HG03575 (cell line): ENCODE measurements around the gene PEX5L.
"Not testable (repeated sequence)": the region's sequence is repeated elsewhere in the genome, so short reads cannot be mapped to it uniquely, and the experiment has no call there.

Source experiments
- ATAC-seq: cut with Tn5 transposase; IDR thresholded peaks from one replicate; pipeline ENCODE4 v1.9.1; 2021; ENCODE audit not compliant: unreplicated experiment, insufficient number of reproducible peaks, low FRiP score; ENCODE audit errors: extremely low read depth

Gene PEX5L

DNA sequence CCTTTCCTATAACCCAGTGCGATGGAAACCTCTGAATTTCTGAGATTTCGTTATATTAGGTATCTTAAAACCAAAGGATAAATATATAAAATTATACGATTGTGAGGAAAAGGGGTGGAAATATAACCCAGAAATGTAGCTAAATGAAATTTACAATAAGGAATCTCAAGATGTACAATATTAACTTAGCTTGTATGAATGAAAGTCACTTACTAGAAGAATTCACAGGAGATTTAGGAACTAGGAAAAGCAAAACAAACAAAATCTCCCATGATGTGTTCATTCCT, 224.7 kb downstream of the PEX5L start:
- no peak for ATAC-seq

DNA sequence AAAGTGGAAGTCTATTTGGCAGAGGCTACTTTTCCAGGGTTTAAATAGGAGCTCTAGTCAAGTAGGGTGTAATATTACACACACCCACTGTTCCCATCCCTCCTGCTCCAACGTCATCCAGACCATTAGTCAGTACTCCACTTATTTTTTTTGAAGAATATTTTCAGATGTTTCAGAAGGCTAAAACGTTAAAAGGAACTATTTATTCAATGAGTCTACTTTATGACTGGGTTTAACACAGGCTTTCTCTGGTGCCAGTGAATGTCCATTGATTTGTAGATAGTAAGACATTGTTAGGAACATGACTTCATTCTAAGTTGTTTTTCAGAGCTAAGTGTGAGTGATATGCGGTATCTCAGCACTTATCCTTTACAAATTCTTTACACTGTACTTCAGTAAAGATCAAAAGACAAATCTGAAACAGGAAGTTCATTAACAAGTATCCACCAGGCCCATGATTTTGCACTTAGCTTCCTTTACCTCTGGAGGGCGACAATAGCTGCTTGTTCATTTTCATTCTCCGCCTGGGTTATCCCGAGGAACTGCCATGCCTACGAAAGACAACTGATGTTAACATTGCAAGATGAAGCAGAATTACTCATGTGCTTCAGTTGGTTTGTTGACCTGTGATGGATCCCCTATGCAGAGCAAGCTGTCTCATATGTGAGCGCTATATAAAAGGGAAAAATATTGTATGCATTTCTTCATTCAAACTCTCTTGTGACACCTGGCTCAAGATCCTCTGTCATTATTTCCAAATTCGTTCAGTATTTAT, 225.2 kb downstream of the PEX5L start:
- peak; percentile 54 for ATAC-seq

DNA sequence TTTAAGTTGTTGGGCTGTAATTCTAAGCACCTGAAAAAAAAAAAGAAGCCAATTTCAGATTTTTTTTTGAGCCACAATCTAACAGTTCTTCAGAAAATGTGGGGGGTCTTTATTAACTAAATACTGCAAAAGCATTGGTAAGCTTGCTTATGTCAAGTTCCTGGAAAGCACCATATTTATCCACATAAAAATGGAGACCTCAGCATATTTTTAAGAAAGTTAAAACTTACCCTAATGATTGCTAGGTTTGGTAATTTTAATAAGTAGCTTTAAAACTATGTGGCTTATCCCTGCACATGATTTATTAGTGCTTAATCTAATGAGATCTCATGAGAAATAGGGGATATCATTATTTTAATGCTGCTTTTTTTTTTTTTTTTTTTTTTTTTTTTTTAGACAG, 227.1 kb downstream of the PEX5L start:
- ATAC-seq = no peak

DNA sequence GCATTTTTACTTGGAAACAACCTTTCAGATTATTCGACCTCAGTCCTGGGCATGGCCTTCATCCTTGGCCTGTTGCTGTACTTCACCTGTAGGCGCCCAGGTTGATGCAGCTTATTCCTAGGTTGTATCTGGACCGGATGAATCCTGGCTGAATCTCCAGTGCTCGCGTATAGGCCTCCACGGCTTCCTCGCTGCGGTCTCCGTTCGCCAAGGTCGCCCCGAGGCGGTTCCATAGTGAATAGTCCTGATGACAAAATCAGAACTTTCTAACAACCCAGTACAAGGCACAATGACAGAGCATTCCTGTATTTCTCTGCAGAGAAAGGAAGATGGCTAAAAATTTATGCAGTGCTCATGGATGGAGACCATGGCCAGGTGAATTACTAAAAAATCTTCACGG, 229.1 kb downstream of the PEX5L start:
- no peak for ATAC-seq

DNA sequence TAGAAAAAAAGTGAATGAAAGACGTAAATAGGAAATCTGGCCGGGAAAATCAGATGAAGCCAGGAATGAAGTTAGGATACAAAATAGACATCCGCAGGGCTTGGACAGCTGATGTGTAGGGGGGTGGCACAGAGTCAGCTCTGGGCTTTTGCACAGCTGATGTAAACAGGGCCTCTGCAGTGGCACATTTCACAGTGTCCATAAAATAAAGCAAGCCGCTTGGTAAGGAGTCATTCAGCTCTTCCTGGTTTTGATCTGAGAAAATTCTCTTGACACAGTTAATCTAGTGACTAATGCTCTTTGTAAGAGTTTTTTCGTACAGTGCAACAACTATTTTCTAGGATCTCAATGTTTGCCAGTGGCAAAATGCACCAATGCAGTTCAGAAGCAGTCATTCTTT, 230.6 kb downstream of the PEX5L start:
- ATAC-seq = no peak

DNA sequence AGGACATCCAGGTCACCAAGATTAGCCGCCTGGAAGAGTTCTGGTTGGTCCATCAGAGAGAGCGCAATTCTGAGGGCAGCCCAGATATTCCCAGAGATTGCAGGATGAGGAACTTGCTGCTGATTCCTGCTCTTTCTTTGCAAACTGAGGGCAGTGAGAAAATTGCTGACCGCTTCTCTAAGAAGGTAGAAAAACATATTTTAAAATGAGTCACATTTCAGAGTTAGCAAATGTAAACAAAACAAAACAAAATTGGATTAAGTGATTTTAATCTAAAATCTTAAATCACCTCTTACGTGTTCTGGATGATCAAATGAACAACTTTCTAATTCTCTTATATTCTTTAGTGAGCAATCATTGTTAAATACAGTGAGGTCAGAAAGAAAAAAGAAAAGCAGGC, 234.9 kb downstream of the PEX5L start:
- no peak for ATAC-seq

DNA sequence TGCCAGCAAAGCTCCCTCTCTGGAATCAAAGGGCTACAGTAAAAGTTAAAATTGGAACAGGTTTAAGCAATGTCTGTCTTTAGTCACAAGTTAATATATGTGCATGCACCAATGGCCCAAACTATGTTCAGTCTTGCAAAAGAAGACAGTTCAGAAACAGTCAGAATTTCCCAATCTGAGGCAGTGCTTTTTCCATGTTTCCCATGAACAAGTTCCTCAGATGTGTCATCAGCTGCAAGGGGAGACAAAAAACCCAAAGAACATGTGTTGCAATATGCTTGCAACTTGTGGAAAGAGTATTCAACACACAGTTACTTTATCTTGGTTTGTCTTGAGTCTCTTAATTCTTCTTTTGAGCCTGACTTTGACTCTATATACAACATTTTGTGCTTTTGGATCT, 235.5 kb downstream of the PEX5L start:
- ATAC-seq = no peak

DNA sequence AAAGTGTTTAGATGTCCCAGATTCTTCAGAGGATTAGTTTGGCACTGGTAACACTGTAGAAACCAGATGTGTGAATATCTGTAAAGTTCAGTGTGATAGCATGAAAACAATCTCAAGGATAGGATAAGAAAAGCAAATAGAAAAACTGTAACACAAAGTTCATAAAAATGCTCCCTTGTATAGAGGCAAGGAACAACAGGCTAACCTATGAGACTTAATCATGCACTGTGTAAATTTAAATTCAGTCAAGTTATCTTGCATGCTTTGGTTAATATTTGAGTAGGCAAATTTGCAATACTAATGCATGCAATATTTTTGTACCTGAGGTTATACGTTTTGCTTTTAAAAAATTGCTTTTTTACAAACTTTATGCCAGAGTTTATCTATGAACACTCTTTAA, 239.5 kb downstream of the PEX5L start:
- no peak for ATAC-seq

DNA sequence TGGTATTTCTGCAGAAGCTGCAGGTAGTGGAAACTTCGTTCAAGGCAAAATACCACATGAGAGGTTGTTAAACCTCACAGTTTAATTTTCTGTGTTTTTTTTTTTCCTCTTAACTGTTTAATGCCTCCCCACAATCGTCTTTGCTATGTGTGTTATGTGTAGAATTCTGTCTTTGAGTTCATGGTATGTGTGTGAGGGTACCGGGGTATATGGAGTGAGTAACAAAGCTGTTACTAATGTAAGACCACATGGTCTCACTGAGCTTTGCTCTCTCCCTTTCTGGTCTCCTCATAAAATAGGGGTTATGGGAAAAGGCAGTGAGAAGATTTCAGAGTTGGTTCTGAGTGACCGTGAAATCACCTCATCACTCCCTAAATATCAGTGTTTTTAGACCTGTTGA, 240.3 kb downstream of the PEX5L start:
- no peak for ATAC-seq

DNA sequence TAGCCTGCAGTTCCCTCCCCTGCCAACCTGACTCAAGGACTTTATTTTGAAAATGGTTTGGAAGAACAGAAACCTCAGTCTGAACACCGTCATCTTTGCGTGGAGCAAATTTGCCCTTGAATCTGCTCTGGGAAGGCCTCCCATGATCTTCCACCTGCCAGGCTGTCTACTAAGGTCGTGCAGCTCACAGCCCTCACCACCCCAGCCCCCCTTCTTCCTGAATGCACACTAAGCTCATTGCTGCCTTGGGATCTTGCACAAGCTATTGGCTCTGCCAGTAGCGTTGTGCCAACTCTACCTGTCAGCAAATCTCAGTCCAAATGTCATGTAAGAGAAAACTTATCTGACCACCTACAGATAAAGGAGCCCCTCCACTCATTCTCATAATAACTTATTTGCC, 242.4 kb downstream of the PEX5L start:
- no peak for ATAC-seq

DNA sequence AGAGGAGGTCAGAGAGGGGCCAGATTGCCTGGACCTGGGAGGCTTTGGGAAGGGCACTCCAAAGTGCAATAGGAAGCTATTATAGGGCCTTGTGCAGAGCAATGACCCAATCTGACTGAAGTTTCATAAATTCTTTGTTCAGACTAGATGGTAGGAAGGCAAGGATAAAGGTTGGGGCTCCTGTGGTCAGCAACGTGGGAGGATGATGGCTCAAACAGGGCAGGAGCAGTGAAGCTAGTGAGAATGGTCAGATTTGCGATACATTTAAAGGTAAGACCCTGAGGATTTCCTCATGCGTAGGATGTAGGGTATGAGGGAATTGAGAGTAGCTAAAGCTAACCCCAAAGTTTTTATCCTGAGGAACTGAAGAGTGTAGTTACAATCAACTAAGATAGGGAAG, 244.9 kb downstream of the PEX5L start:
- ATAC-seq = no peak

DNA sequence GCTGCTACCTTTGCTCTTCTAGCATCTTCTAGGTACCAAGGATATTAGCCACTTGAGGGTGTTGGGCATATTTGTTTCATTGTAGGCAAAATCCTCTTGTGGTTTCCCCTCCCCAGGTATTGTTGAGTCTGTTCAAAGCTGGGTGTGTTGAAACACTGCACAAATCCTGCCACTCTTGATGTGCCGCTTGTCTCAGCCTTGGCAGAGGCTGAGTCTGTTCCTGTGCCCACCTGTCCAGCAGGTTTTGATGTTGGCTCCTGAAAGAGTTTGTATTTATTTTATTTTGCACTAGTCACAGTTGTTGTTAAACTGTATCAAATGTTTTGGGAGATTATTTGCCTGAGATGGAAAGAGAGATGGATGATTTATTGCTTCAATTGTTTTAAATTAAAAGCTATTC, 247.7 kb downstream of the PEX5L start:
- ATAC-seq = no peak

DNA sequence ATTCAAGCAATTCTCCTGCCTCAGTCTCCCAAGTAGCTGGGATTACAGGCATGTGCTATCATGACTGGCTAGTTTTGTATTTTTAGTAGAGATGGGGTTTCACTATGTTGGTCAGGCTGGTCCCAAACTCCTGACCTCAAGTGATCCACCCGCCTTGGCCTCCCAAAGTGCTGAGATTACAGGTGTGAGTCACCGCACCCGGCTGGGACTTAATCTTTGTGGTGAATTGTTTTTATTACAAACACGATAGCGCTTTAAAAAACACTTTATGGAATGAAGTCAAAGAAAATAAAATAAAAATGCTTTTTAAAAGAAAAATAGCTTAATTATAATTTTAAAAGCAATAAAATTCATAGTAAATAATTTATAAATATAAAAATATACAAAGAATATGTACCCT, 253.9 kb downstream of the PEX5L start:
- ATAC-seq = not testable (repeated sequence)

DNA sequence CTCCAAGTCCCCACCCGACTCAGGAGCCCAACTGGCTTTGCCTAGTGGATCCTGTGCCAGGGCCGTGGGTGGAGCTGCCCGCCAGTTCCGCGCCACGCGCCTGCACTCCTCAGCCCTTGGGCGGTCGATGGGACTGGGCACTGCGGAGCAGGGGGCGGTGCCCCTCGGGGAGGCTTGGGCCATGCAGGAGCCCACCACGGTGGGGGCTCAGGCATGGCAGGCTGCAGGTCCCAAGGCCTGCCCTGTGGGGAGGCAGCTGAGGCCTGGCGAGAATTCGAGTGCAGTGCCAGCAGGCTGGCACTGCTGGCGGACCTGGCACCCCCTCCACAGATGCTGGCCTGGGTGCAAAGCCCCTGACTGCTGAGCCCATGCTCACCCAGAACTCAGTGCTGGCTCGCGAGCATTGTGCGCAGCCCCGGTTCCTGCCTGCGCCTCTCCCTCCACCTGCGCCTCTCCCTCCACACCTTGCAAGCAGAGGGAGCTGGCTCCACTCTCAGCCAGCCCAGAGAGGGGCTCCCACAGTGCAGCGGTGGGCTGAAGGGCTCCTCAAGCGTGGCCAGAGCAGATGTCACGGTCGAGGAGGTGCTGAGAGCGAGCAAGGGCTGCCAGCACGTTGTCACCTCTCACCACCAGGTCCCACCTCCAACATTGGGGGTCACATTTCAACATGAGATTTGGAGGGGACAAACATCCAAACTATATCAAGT, 261.2 kb downstream of the PEX5L start:
- ATAC-seq = no peak

DNA sequence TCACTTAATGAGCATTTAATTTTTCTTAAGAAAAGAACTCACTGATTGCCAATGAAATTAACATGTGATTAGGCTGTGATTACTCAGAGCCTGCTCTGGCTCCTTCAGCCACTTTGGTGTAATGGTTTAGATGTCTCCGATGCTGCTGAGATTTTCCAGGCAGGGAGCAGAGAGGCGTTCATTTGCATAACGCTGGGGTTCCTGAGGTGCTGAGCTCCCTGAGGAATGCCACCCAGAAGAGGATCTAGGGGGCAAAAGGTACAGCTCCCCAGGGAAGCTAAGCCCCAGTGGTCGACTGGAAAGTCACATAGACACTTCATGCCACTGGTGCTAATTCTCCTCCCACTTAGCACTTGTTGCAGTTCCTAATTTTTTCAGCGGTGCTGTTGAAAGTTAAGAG, 264.4 kb downstream of the PEX5L start:
- ATAC-seq = no peak

DNA sequence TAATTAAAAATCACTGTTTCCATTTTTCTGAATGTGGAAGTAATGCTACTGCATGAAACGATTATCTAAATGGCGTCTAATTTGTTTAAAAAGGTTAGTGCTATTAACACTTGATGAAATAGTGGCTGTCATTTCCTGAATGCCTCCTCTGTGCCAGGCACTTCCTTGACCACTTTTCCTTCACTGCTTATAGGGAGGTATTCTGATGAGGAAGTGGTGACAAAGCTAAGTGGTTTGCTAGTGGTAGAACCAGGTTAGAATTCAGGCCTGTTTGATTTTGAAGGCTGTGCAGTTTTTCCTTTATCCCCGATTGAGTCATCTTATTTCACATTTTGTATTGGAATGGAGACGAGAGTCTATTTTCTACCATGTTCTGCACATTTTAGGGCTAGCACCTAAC, 264.9 kb downstream of the PEX5L start:
- no peak for ATAC-seq

DNA sequence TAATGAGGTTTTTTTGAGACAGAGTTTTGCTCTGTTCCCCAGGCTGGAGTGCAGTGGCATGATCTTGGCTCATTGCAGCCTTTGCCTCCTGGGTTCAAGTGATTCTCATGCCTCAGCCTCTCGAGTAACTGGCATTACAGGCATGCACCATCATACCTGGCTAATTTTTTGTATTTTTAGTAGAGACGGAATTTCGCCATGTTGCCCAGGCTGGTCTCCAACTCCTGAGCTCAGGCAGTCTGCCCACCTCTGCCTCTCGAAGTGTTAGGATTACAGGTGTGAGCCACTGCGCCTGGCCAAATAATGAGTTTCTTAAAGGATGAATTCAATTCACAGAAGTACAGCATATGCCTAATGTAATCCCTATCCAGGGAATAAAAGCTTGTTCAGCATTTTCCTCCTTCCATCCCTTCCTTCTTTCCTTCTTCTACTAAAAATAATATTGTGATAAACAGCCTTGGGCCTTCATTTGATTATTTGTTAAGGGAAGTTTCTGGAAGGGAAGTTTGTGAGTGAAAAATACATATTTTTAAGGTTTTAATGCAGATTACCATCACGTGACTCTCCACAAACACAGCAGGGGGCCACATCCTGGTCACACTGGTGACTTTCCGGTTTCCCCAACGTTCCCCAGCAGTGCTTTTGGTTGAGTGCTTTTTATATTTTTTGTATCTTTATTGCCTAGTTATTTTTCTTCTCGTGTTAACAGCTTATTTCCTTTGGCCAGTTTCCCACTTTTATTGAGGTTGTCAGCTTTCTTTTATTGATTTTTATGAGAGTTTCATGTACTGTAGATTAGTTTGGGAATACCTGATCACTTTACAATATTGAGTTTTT, 267.1 kb downstream of the PEX5L start:
- no peak for ATAC-seq

DNA sequence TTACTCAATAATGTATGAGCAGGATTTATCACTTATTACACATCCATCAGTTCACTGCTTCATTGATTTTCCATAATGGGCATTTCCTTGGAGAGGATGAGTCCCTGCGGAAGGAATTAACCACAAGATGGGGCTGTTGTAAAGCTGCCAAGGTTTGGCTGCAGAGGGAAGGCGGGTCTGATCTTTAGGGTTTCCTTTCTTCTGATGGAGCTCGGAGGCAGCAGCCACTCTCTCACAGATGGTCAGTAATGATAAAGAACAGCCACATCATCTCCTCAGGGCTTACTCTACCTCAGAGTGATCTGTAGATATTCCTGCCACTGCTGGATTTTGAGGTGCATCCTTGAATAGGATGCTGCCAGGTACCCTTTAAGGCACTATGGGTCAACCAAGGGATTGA, 268.7 kb downstream of the PEX5L start:
- ATAC-seq = no peak

DNA sequence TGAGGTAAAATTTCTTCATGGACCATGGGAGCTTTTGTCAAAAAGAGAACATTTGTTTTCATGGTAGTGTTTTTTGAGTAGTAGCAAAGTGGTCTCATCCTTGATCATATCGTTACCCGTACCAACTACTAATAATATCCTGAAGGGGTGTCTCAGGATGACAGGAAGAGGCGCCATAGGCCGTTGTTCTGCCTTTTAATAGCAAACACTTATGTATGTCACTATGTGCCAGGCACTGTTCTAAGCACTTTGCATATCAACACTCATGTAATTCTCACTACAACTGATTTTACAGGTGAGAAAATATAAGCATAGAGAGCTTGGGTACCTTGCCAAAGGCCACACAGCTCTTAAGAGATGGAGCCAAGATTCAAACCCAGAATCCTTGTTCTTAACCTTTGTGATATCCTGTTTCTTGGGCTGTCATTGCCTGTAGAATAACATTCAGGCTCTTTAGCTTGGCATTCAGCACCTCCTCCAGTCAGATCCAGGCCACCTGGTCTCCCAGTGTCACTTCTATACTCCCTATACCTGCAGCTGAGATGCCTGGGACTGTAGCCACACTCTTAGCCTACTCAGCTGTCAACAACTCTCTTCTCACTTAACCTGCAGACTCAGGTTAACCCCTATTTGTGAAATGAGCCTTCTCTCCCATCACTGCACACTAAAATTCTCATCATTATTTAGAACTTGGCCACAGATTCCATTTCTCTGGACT, 270.2 kb downstream of the PEX5L start:
- no peak for ATAC-seq

DNA sequence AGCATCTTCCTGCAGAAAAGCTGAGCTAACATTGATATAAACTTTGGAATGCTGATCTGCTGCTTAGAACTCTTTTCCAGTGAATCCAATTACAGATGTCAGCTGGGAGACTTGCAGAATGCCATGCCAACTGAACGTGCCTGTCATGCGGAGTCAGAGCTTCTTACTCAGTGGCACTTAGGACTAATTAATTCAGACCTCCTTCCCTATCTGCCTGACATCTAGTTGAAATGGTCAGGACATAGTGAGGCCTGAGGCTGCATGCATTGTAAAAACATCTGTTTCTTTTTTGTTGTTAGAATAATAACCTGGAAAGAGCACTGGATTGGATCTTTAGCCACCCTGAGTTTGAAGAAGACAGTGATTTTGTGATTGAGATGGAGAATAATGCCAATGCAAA, 271.3 kb downstream of the PEX5L start:
- no peak for ATAC-seq
